GM19193 (cell line): ENCODE measurements around the gene CSH1.
"Not testable (repeated sequence)": the region's sequence is repeated elsewhere in the genome, so short reads cannot be mapped to it uniquely, and the experiment has no call there.

ENCODE experiments used
- POLR2A ChIP-seq: IDR thresholded peaks from 4 replicates; pipeline ENCODE4 v1.6.1; 2011; ENCODE audit not compliant: insufficient read depth, insufficient read length; ENCODE audit errors: extremely low read depth

Gene CSH1

GRCh38 chr17:63896524-63897354 lies at the start of gene CSH1:
Gene CSH1 (minus strand): TSS chr17:63896574. CDS start chr17:63896511, 63 bp downstream.
- TF ChIP-seq POLR2A: not testable (repeated sequence)

- TF ChIP-seq POLR2A: no peak
Observed at GRCh38 chr17:63945784-63946439, 49.5 kb upstream of the CSH1 start.

- no peak for TF ChIP-seq POLR2A
Observed at GRCh38 chr17:63944736-63945499, 48.5 kb upstream of the CSH1 start.

- no peak for TF ChIP-seq POLR2A
Observed at GRCh38 chr17:63943745-63944144, 47.4 kb upstream of the CSH1 start.

GRCh38 chr17:63942309-63942985 lies 46.1 kb upstream of the CSH1 start:
- no peak for TF ChIP-seq POLR2A

- no peak for TF ChIP-seq POLR2A
Observed at GRCh38 chr17:63941751-63942150, 45.4 kb upstream of the CSH1 start.

GRCh38 chr17:63941162-63941561 lies 44.8 kb upstream of the CSH1 start:
- TF ChIP-seq POLR2A: no peak

GRCh38 chr17:63940584-63940983 lies 44.2 kb upstream of the CSH1 start:
- TF ChIP-seq POLR2A: no peak

GRCh38 chr17:63939884-63940283 lies 43.5 kb upstream of the CSH1 start:
- no peak for TF ChIP-seq POLR2A

GRCh38 chr17:63939401-63939800 lies 43.0 kb upstream of the CSH1 start:
- TF ChIP-seq POLR2A: no peak

GRCh38 chr17:63937920-63938319 lies 41.5 kb upstream of the CSH1 start:
- no peak for TF ChIP-seq POLR2A

GRCh38 chr17:63937319-63937718 lies 40.9 kb upstream of the CSH1 start:
- no peak for TF ChIP-seq POLR2A

GRCh38 chr17:63934183-63935112 lies 38.1 kb upstream of the CSH1 start:
- no peak for TF ChIP-seq POLR2A

GRCh38 chr17:63933598-63933997 lies 37.2 kb upstream of the CSH1 start:
- no peak for TF ChIP-seq POLR2A
